Gastrocnemius medialis (tissue), 4 donors: ENCODE measurements around the gene DLG4. TPM values are rescaled to one million over a fixed set of nuclear protein-coding genes. Genes with fewer than 3 reads are reported as not detected.

Experiments
- ATAC-seq, 2 donors: fragments of 150-250 bp; one replicate each; pipeline ENCODE4 v1.9.1; 2016
- DNase-seq, 2 donors: peaks; one replicate each; pipeline ENCODE4 v3.0.0-alpha.2; 2019
- H3K27ac ChIP-seq, 4 donors: fragments of 200-600 bp; sonication (generic); 1 replicate in 1 of 4; 2 replicates in 3 of 4; pipeline ENCODE4 v1.5.1; 2016 to 2018; ENCODE audit warnings: mild to moderate bottlenecking in 2 of 4, moderate library complexity in 1 of 4
- H3K27me3 ChIP-seq, 3 donors: fragments of 200-600 bp; sonication (generic) in 2 of 3; 1 replicate in 1 of 3; 2 replicates in 2 of 3; pipeline versions ENCODE4 v1.5.1 to v1.6.0; 2016 to 2019; ENCODE audit warnings: mild to moderate bottlenecking in 1 of 3, moderate library complexity in 1 of 3
- H3K36me3 ChIP-seq, 2 donors: fragments of 200-600 bp; sonication (generic) in 1 of 2; one replicate each; pipeline ENCODE4 v1.5.1; 2017 to 2018
- H3K4me1 ChIP-seq, 2 donors: fragments of 200-600 bp; sonication (generic) in 1 of 2; one replicate each; pipeline ENCODE4 v1.5.1; 2016 to 2017; ENCODE audit warnings: mild to moderate bottlenecking in 2 of 2
- H3K4me3 ChIP-seq, 4 donors: fragments of 200-600 bp; sonication (generic) in 3 of 4; 1 replicate in 1 of 4; 2 replicates in 3 of 4; pipeline ENCODE4 v1.5.1; 2016 to 2019; ENCODE audit warnings: mild to moderate bottlenecking in 2 of 4
- H3K9me3 ChIP-seq, 3 donors: fragments of 200-600 bp; sonication (generic) in 2 of 3; 1 replicate in 1 of 3; 2 replicates in 2 of 3; pipeline ENCODE4 v1.5.1; 2016 to 2019
- POLR2A ChIP-seq, 2 donors: fragments of 450-650 bp; IDR thresholded peaks; one replicate each; pipeline ENCODE4 v1.6.1; 2017; ENCODE audit warnings: antibody characterized with exemption in 2 of 2, mild to moderate bottlenecking in 2 of 2, moderate library complexity in 2 of 2
- in situ Hi-C, 4 donors: fragments of 200-750 bp; cut with MboI; loops; one replicate each; pipeline versions ENCODE4 v1.15.0 to v1.8.0; 2017; ENCODE audit warnings: low sequenced_read_pairs in 4 of 4
- intact Hi-C: fragments of 100-400 bp; cut with DNase I; formaldehyde crosslinking; loops from one replicate; pipeline ENCODE4 v1.15.1; 2023; ENCODE audit warnings: low total_unique reads
- total RNA-seq, 4 donors: library from RNA; depleted of rRNA; stranded (reverse); fragments of >200 nt; gene quantifications; one replicate each; pipeline versions ENCODE4 v1.1.0 to v1.2.3, GENCODE V29; 2016
- TF ChIP-seq, protein P1 (sequence below), 5 experiments: fragments of 450-650 bp in 3 of 5; fragments of 200-600 bp in 2 of 5; sonication (generic) in 2 of 5; IDR thresholded peaks in 4 of 5; conservative IDR thresholded peaks in 1 of 5; 1 replicate in 4 of 5; 2 replicates in 1 of 5; pipeline ENCODE4 v1.5.1; 2016 to 2019; ENCODE audit warnings: antibody characterized with exemption in 5 of 5, mild to moderate bottlenecking in 3 of 5, moderate library complexity in 3 of 5

The DLG4 gene
- total RNA-seq, 4 donors from 2014 or later, result 3.5 to 6.7 (median 5.3) TPM

DNA sequence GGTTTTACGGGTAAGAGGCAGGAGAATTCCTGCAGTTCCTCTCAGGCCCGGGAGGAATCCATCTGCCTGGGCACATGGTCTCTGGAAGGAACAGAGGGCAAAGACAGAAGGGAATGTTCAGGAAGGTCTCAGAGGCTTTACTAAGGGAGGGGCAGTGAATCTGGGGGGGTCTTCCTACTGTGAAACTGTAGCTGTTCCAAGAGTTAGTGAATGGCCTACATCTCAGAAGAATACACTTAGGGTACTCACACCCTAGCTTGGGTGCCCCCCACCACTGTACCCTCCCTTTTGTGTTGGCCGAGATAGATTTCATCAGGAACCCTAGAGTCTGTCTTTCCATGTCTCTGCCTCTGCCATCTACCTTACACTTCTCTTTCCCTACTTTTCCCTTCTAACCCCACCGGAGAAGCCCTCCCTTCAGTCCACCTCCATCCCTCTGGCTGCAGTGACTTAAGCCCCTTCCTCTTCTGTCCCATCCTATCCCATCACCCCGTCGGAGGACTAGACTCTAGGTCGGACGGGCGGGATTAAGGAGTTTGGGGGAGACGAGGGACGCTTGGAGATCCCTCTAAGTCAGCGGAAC lies 316 bp downstream of the DLG4 start:
- ATAC-seq (peak; percentile 2 to 4), DNase-seq (no peak)
- in situ Hi-C loops (no loop called here), intact Hi-C loops (loop anchor here (1.0 to 10.0 kb wide), 2 partner anchors 77 to 615 kb away; partner anchors contain the start of gene KDM6B)
- TF ChIP-seq, protein P1, sequence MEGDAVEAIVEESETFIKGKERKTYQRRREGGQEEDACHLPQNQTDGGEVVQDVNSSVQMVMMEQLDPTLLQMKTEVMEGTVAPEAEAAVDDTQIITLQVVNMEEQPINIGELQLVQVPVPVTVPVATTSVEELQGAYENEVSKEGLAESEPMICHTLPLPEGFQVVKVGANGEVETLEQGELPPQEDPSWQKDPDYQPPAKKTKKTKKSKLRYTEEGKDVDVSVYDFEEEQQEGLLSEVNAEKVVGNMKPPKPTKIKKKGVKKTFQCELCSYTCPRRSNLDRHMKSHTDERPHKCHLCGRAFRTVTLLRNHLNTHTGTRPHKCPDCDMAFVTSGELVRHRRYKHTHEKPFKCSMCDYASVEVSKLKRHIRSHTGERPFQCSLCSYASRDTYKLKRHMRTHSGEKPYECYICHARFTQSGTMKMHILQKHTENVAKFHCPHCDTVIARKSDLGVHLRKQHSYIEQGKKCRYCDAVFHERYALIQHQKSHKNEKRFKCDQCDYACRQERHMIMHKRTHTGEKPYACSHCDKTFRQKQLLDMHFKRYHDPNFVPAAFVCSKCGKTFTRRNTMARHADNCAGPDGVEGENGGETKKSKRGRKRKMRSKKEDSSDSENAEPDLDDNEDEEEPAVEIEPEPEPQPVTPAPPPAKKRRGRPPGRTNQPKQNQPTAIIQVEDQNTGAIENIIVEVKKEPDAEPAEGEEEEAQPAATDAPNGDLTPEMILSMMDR (IDR thresholded peaks at IDR 0.05 in 4 of 5, conservative IDR thresholded peaks at IDR 0.05 in 1 of 5), result no peak
- TF ChIP-seq POLR2A (IDR thresholded peaks at IDR 0.05), result no peak
- Histone ChIP-seq H3K36me3 (peaks cover 0 to 38% of the 10 kb centered on the region in 2 donors), H3K27ac (peak overlapping the region; percentile 91 to 99 (median 96)), H3K27me3 (no peaks in the 10 kb centered on the region), H3K4me1 (peaks cover 61 to 70% of the 10 kb centered on the region in 2 donors), H3K9me3 (no peaks in the 10 kb centered on the region), H3K4me3 (peak overlapping the region; percentile 75 to 90 (median 84))

DNA sequence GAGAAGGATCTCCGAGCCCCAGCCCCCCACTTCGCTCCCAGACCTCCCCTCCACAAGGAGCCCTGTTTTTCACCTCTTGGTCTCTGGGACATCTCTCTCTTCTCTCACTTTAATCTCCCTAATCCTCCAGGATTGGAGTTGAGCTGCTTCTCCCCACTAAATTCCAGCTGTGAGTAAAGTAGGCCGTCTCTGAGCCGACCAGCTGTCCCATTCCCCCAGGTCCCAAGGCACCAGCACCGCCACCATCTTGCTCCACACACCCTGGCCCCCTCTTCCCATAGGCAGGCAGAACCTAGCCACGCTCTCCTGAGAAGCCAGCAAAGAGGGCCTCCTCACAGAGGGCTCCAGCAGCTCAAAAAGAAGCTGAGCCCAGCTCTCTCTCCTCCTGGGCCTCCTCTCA lies 878 bp downstream of the DLG4 start:
- in situ Hi-C loops, result no loop called here
- Histone ChIP-seq H3K27ac (peak overlapping the region; percentile 91 to 99 (median 96)), H3K27me3 (no peaks in the 10 kb centered on the region), H3K4me3 (peak overlapping the region in 1 of 4 donors; percentile 80), H3K36me3 (peaks cover 0 to 32% of the 10 kb centered on the region in 2 donors), H3K4me1 (peaks cover 64 to 68% of the 10 kb centered on the region in 2 donors), H3K9me3 (no peaks in the 10 kb centered on the region)
- TF ChIP-seq POLR2A (IDR thresholded peaks at IDR 0.05), result no peak
- TF ChIP-seq, protein P1 (IDR thresholded peaks at IDR 0.05 in 4 of 5, conservative IDR thresholded peaks at IDR 0.05 in 1 of 5), result no peak
- intact Hi-C loops, result loop anchor here (1.0 to 10.0 kb wide), 2 partner anchors 78 to 616 kb away; partner anchors contain the start of gene KDM6B
- no peak for DNase-seq
- no peak for ATAC-seq

DNA sequence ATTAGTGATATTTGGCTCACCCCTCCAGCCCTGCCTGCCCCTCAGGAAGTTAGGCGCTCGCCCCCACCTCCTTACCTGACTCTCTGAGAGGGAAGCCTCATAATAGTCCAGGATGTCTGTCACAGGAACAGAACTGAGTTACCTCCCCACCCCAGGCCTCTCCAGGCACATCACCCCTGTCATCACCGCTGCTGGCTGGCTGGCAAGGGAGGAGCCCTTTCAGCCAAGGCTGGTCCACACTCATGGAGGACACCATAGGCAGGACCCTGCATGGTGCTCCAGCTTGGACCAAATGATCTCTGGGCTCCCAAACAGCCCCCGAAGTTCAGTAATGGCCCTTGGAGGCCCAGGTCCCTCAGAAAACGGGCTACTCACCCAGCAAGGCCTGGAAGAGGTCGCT lies 1.5 kb downstream of the DLG4 start:
- Histone ChIP-seq H3K9me3 (no peaks in the 10 kb centered on the region), H3K4me3 (peak overlapping the region in 2 of 4 donors; percentile 45 to 51), H3K36me3 (peaks cover 0 to 26% of the 10 kb centered on the region in 2 donors), H3K27me3 (peaks cover 0 to under 1% (median 0%) of the 10 kb centered on the region in 3 donors), H3K27ac (peak overlapping the region; percentile 56 to 99 (median 72)), H3K4me1 (peaks cover 61 to 62% of the 10 kb centered on the region in 2 donors)
- in situ Hi-C loops, result no loop called here
- TF ChIP-seq POLR2A (IDR thresholded peaks at IDR 0.05), result no peak
- TF ChIP-seq, protein P1 (IDR thresholded peaks at IDR 0.05 in 4 of 5, conservative IDR thresholded peaks at IDR 0.05 in 1 of 5), result no peak
- DNase-seq (no peak), ATAC-seq (no peak)
- intact Hi-C loops, result loop anchor here (10.0 kb wide), 1 partner anchor 617 kb away; the partner anchor contains the start of gene KDM6B

DNA sequence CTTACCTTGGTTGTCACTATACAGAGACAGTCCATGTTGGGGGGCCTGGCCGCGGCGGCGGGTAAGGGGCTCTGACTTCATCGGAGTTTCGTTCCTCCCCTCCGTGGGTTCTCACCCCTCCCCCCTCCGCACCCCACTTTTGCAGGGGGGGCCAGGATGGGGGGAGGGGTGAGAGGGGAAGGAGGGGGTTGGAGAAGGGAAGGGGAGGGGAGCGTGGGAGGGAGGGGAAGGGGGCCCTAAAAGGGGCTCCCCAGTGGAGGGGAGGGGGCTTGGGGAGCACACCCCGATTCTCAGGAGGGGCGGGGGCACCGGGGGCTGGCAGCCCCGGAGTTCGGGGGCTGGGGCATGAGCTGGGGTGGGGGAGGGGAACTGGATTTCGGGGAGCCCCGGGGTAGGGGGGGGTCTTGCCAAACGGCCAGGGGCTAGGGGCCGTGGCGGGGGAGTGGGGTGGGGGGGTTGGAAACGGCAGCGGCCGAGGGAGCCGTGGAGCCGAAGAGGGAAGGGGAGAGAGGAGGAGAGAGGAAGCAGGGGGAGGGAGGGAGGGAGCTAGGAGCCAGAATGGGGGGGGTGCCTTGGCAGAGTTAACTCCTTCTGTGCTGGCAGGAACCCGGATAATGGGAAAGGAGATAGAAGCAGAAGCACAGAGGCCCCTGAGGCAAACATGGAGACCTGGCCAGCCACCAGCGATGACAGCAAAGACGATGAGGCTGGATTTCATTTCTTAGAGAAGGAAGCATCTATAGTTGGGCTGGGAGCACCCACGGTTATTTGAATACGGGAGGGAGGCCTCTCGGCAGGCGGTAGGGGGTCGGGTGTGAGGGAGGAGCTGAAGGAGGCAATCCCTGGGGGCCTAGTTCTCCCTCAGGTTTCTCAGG lies 2.3 kb downstream of the DLG4 start:
- TF ChIP-seq POLR2A (IDR thresholded peaks at IDR 0.05), result no peak
- TF ChIP-seq, protein P1 (IDR thresholded peaks at IDR 0.05 in 4 of 5, conservative IDR thresholded peaks at IDR 0.05 in 1 of 5), result no peak
- ATAC-seq, result no peak
- Histone ChIP-seq H3K4me1 (peaks cover 59 to 61% of the 10 kb centered on the region in 2 donors), H3K4me3 (peak overlapping the region; percentile 29 to 51 (median 44)), H3K36me3 (peaks cover 0 to 18% of the 10 kb centered on the region in 2 donors), H3K27ac (peak overlapping the region; percentile 56 to 99 (median 72)), H3K27me3 (peaks cover 3 to 9% (median 5%) of the 10 kb centered on the region in 3 donors), H3K9me3 (no peaks in the 10 kb centered on the region)
- intact Hi-C loops (loop anchor here (10.0 kb wide), 1 partner anchor 617 kb away; the partner anchor contains the start of gene KDM6B), in situ Hi-C loops (no loop called here)
- no peak for DNase-seq
